ENCODE data around the gene FRRS1L. TPM values are rescaled to one million over a fixed set of nuclear protein-coding genes. Genes with fewer than 3 reads are reported as not detected.

FRRS1L gene
- total RNA-seq, 1 donor from 2014 or later, result 2.5 TPM

DNA sequence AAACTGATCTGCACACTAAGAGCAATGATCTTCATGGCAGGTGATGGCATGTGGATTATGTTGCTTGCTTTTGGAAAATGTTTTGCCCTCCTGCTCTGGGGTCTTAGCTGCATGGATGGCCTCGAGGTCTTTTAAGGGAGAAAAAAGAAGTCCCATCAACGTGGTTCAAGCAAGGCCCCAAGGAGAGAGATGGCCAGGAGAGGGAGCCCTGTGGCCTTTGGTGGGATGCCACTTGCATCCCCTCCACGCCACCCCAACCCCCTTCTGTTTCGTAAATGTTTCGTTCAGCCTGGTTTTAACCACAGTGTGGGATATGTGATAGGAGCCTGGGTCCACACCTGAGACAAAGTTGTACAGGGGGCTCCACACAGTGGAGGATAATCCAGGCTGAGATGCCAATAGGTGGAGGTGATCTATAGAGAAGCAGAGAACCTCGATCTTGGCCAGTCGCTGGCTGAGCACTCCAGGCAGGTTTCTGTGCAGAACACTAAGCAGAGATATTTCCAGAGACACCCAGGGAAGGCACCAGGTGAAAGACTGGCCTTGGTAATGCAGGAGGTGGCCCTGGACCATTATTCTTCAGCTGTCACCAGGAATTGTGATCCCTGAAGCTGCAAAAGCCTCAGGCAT lies 25.8 kb upstream of the FRRS1L start:
- Histone ChIP-seq H3K9me3 (replicated peaks) (no peaks in the 10 kb centered on the region), H3K36me3 (no peaks in the 10 kb centered on the region), H3K27me3 (ENCODE audit: low read depth) (no peaks in the 10 kb centered on the region), H3K4me1 (no peaks in the 10 kb centered on the region), H3K4me3 (no peak overlapping the region), H3K27ac (replicated peaks) (no peak overlapping the region)
- intact Hi-C loops (cut with micrococcal nuclease), result no loop called here
- DNase-seq, result no peak
- TF ChIP-seq, protein P1, sequence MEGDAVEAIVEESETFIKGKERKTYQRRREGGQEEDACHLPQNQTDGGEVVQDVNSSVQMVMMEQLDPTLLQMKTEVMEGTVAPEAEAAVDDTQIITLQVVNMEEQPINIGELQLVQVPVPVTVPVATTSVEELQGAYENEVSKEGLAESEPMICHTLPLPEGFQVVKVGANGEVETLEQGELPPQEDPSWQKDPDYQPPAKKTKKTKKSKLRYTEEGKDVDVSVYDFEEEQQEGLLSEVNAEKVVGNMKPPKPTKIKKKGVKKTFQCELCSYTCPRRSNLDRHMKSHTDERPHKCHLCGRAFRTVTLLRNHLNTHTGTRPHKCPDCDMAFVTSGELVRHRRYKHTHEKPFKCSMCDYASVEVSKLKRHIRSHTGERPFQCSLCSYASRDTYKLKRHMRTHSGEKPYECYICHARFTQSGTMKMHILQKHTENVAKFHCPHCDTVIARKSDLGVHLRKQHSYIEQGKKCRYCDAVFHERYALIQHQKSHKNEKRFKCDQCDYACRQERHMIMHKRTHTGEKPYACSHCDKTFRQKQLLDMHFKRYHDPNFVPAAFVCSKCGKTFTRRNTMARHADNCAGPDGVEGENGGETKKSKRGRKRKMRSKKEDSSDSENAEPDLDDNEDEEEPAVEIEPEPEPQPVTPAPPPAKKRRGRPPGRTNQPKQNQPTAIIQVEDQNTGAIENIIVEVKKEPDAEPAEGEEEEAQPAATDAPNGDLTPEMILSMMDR (IDR thresholded peaks at IDR 0.05; ENCODE audit: borderline replicate concordance), result peak; percentile 55

DNA sequence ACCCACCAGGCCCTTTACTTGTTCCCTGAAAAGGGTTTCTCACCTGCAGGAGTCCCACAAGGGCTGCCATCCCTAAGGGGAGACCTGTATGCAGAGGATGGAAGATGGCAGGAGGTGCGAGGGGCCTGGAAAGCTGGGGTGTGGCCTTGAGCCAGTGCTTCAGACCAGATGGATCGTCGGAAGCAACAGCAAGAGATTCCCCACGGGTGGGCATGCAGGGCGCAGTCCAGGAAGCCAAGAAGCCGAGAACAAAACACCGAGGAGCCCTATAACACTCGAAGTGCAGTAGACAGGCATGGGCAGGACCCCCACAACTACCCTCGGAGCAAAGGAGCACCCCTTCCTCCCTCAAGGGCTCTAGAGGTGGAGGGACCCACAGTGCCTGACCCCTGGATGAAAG lies 24.7 kb upstream of the FRRS1L start:
- TF ChIP-seq, protein P1 (IDR thresholded peaks at IDR 0.05; ENCODE audit: borderline replicate concordance), result no peak
- intact Hi-C loops (cut with micrococcal nuclease), result no loop called here
- H3K4me3 ChIP-seq, result no peak overlapping the region
- H3K27me3 ChIP-seq (ENCODE audit: low read depth), result no peaks in the 10 kb centered on the region
- H3K27ac ChIP-seq (replicated peaks), result no peak overlapping the region
- peaks cover 5% of the 10 kb centered on the region for H3K4me1 ChIP-seq
- no peaks in the 10 kb centered on the region for H3K36me3 ChIP-seq
- H3K9me3 ChIP-seq (replicated peaks), result no peaks in the 10 kb centered on the region
- no peak for DNase-seq

DNA sequence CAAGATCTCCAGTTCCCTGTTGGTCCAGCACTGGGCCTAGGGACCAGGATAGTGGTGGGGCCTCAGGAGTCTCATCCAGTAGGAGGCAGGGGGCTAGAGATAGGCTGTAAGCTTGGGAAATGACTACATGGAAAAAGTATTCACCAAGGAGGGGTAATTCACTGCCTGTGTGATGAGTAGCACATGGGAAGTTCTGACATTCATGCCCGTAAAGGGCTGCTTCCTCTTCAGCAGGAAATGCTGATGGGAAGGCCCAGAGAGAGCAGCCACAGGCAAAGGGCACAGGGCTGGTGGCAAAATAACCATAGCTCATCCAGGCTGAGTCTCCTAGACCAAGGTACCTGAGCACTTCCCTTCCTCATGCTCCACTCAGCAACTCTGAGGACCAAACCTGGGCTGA lies 23.1 kb upstream of the FRRS1L start:
- intact Hi-C loops (cut with micrococcal nuclease), result no loop called here
- TF ChIP-seq, protein P1 (IDR thresholded peaks at IDR 0.05; ENCODE audit: borderline replicate concordance), result no peak
- DNase-seq, result no peak
- peaks cover 6% of the 10 kb centered on the region for H3K4me1 ChIP-seq
- H3K9me3 ChIP-seq (replicated peaks), result no peaks in the 10 kb centered on the region
- no peaks in the 10 kb centered on the region for H3K27me3 ChIP-seq (ENCODE audit: low read depth)
- no peak overlapping the region for H3K27ac ChIP-seq (replicated peaks)
- H3K4me3 ChIP-seq, result no peak overlapping the region
- no peaks in the 10 kb centered on the region for H3K36me3 ChIP-seq

DNA sequence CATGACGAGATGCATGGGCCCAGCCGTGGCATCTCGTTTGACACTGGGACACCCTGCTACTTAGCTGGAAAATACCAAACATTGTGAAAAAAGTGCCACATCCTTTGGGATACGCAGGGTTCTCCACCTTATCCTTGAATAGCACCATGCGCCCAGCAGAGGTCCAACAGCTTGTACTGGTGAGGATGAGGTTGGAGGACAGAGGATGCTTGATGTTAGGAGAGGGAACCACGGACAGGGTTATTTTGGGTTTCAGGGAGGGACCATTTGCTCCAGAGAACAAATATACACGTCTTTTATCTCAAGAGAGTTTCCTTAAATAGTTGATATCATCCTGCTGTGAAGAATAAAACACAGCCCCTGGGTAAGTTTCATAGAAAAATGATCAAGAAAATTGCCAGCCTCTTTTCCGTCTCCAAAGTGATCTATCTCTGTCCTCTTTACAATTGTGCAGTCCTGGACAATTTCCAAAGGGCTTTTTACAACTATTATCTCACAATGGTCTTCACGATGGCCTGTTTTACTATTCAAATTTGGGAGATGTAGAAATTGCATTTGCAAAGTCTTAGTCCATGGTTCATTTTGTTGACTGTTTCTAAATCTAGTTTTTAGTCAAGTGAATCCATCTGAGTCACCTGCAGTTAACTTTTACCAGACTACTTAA lies 19.9 kb upstream of the FRRS1L start:
- TF ChIP-seq, protein P1 (IDR thresholded peaks at IDR 0.05; ENCODE audit: borderline replicate concordance), result no peak

DNA sequence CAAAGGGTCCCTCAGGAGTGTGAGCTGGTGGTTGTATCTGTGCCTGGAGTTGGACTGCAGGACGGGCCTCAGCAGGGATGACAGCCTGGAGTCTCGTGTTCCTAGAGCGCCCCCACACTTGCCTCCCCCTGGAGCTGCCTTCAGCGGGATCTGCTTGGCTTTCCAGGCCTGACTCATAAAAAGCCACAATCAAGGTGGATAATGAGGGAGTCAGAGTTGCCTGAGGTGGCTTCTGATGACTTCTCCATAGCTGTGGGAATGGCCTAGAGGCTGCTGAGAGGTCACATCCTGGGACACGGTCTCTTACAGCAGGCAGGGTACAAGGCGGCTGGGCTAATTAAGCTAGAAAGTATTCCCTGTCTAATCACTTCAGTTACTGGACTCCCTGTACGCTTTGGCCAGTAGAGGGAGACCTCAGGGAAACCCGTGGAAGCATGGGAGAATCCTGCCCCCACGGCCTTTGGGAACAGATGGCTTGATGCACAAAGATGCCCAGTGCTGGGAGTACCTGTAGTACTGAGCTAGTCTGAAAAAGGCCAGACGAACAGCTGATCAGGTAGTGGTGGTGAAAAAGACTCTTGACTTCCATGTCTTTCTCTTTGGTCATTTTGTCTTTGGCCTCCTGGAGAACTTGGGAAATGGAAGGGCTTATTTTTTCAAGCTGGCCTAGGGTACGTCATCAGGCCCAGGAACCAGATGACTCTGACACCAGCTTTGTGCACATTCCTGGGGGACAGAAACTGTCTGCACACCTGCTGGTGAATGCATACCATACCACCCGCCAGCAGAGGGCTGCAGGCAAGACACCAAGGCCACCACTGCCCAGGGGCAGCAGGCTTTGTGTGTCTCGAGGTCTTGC lies 16.1 kb upstream of the FRRS1L start:
- peaks cover 5% of the 10 kb centered on the region for H3K27me3 ChIP-seq (ENCODE audit: low read depth)
- no peaks in the 10 kb centered on the region for H3K9me3 ChIP-seq (replicated peaks)
- intact Hi-C loops (cut with micrococcal nuclease), result no loop called here
- no peak overlapping the region for H3K27ac ChIP-seq (replicated peaks)
- no peak overlapping the region for H3K4me3 ChIP-seq
- H3K4me1 ChIP-seq, result peaks cover 6% of the 10 kb centered on the region
- TF ChIP-seq, protein P1 (IDR thresholded peaks at IDR 0.05; ENCODE audit: borderline replicate concordance), result peak; percentile 49
- no peaks in the 10 kb centered on the region for H3K36me3 ChIP-seq
- DNase-seq, result no peak

More for the DNA sequence above, 19.9 kb upstream of the FRRS1L start:
- H3K4me3 ChIP-seq, result no peak overlapping the region
- no peak for DNase-seq
- H3K4me1 ChIP-seq, result peaks cover 6% of the 10 kb centered on the region
- H3K9me3 ChIP-seq (replicated peaks), result no peaks in the 10 kb centered on the region
- H3K27ac ChIP-seq (replicated peaks), result no peak overlapping the region
- no peaks in the 10 kb centered on the region for H3K36me3 ChIP-seq
- intact Hi-C loops (cut with micrococcal nuclease), result no loop called here
- H3K27me3 ChIP-seq (ENCODE audit: low read depth), result no peaks in the 10 kb centered on the region

Data from left ventricle myocardium inferior (tissue), 1 donor.